ENCODE data around the gene PLEK2.
A peak's percentile ranks its signal among the peaks of the same experiment; 100 is the strongest.

The PLEK2 gene

DNA sequence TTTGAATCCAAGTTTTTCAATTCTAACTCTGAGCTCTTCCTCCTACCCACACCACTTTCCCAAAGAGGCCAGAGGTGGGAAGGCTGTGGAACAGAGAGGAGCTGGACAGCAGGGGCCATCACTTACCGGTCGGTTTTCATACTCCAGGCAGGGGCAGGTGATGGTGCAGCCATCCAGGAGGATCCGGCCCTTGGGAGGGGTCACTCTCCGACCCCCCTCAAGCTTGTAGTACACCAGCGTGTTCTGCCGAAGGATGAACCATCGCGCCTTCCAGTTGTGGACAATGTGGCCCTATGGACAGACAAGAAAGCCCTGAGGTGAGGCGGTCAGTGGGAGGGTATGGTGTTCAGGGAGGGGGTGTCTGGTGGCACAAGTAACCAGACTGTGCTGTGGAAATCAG, 14.4 kb downstream of the PLEK2 start:
- DNase-seq (ENCODE audit: low spot score) = no peak

DNA sequence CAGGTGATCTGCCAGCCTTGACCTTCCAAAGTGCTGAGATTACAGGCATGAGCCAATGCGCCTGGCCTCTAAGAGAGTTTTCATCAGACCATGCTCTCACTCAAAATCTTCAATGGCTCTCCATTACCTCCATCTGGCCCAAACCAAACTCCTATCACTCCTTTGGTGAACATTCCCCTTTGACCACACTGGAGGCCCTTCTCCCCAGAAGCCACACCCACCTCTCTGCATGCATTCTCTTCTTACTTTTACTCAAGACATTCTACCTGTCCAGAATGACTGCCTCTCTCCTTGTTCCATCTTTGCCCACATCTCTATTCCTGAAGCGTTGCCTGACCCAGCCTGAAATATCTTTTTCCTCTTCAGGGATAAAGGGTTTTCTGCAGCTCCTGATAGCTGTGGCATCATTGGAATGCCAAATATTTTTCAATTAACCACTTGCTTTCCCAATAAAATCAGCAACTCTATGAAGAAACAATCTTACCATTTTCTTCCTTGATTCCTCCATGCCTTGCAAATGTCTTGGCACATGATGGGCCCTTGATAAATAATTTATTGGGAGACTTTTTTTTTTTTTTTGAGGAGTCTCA, 15.5 kb downstream of the PLEK2 start:
- peak; percentile 14 for DNase-seq (ENCODE audit: low spot score)

DNA sequence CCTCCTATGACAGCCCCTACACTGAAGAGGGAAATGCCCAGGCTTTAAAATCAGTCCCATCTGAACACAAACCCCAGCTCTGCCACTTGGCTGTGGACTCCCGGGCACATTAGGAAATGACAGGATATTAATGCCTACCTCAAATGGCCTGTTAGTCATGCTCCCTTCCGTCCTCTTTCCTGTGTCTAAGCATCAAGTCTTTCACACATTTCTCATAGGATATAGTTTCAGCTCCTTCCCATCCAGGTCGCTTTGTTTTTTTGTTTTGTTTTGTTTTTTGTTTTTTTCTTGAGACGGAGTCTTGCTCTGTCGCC, 16.1 kb downstream of the PLEK2 start:
- no peak for DNase-seq (ENCODE audit: low spot score)

DNA sequence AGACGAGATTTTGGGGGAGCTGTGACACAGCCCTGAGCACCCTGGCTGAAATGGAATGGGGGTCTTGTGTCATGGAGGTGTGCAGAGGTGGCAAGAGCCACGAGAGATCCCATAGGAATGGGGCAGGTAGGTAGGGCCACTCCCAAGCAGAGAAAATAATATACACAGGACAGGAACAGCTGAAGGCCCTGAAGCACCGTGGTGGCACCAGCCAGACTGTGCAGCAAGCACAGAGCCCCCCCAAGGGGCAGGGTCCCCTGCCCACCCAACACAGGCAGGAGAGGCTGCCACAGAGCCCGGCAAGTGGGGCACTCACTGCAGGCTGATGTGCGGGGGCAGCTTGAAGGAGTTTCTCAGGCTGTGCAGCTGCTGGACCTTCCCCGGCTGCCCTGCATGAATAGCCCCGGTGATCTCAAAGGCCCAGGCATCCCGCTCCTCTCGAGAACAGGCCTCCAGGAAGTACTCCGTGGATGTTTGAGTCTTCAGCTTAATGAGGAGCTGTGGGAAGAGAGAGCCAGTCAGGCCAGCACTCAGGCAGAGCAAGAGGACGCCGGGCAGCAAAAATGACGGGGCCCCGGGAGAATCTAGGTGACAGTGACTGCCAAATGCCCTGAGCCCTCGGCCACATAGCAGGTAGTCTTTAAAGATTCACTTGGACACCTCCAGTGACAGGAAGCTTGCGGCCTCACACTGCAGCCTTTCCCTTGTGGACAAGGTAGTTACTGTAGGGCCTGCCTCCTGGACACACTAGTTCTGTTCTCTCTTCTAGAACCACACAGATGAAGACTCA, 16.7 kb downstream of the PLEK2 start:
- DNase-seq (ENCODE audit: low spot score) = no peak

DNA sequence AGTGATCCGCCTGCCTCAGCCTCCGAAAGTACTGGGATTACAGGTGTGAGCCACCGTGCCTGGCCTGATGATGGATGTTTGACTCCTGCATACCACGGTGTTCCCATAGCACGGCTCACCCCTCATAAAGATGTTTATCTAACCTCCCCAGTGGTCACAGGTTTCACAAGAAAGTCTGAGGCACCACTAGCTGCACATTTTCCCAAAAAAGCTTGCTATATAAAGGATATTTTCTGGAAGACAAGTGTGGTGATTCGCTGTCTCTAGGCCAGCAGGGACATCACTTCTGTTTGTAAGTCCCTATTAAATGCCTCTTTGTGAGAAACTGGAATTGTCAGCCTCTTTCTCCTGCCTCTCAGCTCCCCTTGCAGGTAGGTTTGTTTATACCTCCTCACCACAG, 18.3 kb downstream of the PLEK2 start:
- peak; percentile 30 for DNase-seq (ENCODE audit: low spot score)

DNA sequence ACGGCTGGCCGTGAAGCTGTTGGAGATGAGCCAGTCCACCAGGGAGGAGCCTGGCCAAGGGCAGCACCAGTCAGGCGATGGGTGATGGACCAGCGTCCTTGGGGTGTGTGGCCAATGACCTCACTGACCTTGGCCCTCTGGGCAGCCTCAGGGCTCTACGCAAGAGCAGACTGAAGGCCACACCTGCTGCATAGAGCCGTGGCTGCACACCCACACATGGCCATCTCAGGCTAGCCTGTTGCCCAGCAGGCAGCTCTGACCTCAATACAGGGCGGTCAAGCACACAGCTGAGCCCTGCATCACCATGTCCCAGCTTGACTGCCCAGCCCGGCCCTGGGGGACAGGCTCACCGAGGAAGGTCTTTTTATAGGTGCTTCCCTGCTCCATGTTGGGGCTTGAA, 19.2 kb downstream of the PLEK2 start:
- DNase-seq (ENCODE audit: low spot score) = no peak

DNA sequence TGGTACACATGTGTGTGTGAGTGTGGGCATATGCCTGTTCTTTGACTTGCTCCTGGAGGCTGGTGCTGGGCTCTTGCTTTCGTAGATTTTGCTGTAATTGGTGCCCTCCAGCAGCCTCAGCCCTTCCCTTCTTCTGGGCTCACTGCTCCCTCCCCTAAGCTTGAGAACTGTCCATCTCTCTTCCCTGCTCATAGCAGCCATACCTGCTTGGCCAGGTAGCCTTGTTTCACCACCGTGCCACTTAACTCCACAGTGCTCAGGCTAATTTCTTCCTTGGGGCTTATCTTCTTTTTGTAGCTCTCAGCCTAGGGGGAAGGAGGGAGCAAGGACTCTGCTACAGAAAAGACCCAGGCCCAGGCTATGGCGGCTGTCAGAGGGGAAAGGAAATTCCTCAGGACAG, 19.8 kb downstream of the PLEK2 start:
- no peak for DNase-seq (ENCODE audit: low spot score)

DNA sequence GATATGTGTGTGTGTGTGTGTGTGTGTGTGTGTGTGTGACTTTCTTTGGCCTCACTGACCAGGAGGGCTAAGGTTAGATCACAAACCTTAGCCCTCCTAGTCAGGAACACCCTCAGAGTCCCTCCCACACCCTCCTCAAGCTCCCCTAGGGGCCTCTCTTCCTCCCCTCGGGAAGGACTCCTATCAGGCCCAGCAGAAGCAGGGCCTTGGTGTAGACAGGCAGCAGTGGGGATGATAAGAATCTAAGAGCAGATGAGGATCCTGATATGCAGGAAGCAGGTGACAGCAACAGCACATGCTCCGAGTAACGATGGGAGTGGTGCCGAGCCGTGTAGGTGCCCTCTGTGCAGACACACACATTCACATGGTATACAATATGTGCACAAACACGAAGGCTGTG, 20.7 kb downstream of the PLEK2 start:
- no peak for DNase-seq (ENCODE audit: low spot score)

DNA sequence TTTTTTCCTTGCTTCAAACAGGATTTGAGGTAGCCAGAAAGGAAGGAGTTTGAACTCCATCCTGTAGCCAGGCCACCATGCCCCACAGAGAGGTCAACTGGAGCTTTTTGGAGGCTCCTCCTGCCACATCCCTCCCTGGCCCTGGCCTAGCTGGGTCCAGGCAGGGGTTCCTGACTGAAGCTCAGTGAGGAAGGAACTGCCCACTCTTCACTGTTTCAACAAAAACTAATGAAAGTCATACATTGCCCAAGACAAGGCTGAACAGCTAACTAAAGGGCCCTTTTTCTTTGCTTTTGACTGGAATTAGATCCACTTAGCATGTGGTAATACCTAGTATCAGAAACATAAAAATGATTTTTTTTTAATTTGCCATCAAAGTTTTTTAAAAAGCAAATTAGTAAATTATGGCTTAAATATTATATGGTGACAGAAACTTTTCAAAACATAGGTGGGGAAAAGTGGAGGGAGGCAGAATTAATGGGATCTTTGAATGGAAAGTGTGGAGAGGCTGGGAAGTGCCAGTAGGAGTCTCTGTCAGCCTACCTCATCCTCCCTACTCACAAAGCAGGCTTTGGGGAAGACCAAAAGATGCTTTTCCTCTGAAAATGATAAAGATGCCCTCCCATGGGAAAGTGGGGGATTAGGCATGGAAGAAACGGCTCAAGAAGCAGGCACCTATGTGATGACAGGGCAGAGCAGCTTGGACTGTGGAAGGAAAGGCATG, 22.0 kb downstream of the PLEK2 start:
- DNase-seq (ENCODE audit: low spot score) = no peak

DNA sequence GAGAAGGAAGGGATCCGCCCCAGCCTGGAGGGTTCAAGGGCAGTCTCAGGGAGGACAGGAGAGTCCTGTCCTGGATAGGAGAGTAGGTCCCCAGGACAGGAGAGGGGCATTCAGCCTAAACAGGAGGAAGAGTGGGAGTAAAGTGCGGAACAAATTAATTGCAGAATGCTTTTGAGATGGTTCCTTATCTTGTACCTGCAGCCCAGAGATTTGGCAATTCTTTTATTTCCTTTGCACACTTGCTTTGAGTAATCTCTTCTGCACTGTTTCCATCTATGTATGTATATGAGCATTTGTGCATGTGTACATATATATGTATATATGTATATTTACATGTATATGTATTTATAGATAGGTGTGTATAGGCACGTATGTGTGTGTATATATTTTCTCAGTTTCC, 22.7 kb downstream of the PLEK2 start:
- no peak for DNase-seq (ENCODE audit: low spot score)

DNA sequence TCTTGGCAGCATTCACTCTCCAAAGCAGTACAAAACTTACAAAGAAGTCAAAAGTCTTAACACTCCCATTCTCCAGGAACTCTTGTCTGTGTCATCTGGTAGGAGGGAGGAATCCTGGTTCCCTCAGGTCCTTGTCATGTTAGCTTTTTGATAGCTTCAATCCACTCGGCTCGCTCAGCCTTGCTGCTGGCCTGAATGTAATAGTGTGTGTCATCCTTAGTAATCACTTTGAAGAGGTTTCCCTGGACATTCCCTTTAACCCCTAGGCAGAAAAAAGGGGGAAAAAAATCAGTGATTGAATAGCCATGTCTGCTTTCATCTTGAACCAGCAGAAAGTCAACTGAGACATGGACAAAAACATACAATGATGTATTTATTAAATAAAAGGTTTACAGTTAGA, 24.8 kb downstream of the PLEK2 start:
- DNase-seq (ENCODE audit: low spot score) = no peak

DNA sequence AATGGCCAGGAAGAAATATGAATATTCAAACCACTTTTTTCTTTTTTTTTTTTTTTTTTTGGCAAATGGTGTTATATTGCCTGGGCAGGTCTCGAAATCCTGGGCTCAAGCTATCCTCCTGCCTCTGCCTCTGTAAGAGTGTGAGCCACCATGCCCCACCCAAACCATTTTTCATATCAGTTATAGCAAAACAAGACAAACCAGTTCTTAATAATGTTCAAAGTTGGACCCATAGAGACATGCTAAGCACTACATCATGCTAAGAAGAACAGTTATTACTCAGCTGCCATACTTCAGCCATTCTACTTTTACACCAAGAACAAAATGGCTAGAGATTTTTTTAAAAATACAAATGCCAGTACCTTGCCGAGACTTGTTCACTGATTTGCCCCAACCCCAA, 26.3 kb downstream of the PLEK2 start:
- DNase-seq (ENCODE audit: low spot score) = no peak

DNA sequence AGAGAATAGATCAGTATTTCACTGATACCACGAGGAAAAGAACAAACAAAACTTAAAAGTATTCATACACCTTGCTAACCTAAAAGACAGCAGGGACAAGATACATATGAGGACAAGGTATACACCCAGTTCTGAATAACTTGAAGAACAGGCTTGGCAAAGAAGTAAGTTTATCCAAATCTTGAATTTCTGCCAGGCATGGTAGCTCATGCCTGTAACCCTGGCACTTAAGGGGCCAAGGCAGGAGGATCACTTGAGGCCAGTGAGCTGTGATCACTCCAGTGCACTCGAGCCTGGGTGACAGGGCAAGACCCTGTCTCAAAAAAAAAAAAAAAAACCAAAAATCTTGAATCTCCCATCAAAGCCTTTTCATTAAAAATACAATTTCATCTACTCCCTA, 26.8 kb downstream of the PLEK2 start:
- DNase-seq (ENCODE audit: low spot score) = no peak

DNA sequence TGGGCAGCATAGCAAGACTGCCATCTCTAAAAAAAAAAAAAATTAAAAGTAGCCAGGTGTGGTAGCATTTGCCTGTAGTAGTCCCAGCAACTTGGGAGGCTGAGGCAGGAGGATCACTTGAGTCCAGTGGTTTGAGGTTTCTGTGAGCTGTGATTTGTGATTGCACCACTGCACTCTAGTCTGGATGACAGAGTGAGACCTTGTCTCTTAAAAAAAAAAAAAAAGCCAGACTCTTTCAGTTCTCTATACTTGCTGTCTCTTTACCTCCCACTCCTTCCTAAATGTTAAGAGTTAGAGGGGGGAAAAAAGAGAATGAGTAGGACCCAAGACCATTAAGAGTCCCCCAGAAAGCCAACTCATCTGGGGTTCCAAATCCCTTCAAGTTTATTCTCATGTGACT, 34.0 kb downstream of the PLEK2 start:
- DNase-seq (ENCODE audit: low spot score) = no peak

DNA sequence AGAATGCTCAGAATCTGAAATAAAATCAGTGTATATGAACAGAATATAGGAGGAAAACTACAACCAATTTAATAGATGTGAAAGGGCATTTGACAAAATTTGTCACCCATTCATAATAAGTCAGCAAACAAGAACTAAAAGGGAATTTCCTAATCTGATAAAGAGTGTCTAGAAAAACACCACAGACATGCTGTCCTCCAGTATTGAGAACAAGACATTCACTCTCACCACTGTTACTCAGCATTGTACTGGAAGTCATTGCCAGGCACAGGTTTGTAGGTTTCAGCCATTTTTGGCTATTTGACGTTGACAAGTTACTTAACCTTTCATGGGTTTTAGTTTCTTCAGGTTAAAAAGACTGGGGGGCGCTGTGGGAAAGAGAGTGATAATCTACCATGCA, 38.6 kb downstream of the PLEK2 start:
- no peak for DNase-seq (ENCODE audit: low spot score)

DNA sequence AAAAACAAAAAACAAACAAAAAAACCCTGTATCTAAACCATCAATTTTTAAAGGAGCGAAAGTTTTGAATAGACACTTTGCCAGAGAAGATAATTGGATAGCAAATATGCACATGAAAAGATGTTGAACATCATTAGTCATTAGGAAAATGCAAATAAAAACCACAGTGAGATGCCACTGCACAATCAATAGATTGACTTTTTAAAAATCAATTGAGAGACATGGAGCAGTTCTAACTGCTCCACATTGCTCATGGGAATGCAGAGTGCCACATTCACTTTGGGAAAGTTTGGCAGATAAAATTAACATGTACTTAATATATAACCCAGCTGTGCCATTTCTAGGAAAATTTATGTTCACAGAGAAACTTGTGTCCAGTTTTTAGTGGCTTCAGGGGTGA, 39.1 kb downstream of the PLEK2 start:
- DNase-seq (ENCODE audit: low spot score) = no peak

DNA sequence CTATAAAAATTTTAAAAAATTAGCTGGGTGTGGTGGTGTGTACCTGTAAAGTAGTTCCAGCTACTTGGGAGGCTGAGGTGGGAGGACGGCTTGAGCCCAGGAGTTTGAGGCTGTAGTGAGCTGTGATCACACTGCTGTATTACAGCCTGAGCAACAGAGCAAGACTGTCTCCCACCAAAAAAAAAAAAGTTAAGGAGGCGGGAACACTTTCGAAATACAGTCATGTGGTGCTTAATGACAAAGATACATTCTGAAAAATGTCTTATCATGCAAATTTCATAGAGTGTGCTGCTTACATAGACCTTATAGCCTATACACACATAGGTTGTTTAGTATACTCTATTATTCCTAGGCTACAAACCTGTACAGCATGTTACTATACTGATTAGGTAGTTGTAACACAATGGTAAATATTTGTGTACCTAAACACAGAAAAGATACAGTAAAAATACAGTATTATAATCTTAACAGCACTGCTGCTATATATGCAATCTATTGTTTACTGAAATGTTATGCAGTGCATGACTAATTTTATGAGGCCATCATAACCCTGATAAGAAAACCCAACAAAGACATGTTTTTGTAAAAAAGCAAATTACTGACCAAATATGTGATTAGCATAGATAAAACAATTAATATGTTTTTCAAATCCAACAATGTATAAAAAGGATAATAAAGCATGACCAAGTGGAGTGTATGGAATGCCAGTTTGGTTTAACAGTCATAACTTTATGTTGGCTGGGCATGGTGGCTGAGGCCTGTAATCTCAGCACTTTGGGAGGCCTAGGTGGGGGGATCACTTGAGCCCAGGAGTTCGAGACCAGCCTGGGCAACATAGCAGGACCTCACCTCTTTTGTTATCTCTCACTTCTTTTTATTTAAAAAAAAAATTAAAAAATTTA, 40.5 kb downstream of the PLEK2 start:
- DNase-seq (ENCODE audit: low spot score) = no peak

DNA sequence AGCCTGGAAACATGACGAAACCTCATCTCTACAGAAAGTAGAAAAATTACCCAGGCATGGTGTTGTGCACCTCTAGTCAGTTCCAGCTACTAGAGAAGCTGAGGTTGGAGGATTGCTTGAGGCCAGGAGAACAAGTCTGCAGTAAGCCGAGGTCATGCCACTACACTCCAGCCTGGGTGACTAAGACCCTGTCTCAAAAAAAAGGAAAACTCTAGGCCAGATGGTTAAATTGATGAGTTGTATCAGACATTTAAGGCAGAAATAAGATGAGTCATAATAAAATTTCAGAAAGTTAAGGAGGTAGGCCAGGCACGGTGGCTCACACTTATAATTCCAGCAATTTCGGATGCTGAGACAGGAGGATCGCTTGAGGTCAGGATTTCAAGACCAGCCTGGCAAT, 41.1 kb downstream of the PLEK2 start:
- DNase-seq (ENCODE audit: low spot score) = no peak

DNA sequence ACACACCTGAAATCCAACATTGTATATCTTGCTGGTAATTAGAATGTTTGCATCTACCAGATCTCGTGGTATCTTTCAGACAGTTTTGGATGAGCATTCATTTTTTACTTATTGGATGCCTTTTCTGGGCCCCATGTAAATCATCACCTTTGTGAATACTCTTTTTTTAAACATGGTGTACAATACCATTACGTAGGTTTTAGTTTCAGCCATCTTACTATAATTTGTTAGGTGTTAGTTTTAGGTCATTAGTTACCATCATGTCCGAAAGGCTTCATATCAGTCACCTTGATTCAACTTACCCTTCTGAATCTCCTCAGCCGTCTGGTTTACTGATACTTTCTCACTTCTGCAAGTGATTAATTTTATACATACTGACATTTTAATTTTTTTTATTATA, 46.5 kb downstream of the PLEK2 start:
- no peak for DNase-seq (ENCODE audit: low spot score)

DNA sequence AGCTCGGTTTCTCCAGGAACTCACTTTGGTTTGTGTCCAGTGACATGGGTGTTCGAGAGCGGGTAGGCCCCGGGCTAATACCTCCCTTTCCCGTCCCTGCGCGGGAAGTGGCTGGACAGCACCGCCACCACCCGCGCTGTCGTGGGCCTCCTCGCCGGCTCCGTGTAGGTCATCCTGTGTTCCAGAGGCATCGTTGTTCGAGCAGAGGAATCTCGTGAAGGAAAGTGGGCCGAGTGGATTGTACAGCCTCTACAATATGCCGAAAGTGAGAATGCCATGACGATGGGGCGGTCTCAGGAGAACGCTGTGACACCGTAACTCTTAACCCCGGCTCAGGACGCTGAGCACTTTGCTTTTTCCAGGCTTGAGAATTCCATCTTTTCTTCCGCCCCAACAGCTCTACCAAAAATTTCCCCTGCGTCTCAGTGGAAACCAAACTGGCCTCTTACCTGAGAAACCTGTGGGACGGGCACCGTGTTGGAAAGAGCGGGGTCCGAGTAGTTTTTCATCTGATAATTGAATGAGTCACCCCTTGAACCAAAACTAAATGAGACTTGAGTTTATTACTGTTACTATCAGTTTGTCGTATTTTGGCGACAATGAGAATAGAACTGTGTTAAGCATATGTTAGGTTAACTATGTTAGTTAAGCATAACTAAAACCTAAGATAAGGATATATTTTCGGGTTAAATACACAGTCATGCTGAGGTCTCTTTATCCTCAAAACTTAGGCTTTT, 51.3 kb downstream of the PLEK2 start:
- DNase-seq (ENCODE audit: low spot score) = no peak

DNA sequence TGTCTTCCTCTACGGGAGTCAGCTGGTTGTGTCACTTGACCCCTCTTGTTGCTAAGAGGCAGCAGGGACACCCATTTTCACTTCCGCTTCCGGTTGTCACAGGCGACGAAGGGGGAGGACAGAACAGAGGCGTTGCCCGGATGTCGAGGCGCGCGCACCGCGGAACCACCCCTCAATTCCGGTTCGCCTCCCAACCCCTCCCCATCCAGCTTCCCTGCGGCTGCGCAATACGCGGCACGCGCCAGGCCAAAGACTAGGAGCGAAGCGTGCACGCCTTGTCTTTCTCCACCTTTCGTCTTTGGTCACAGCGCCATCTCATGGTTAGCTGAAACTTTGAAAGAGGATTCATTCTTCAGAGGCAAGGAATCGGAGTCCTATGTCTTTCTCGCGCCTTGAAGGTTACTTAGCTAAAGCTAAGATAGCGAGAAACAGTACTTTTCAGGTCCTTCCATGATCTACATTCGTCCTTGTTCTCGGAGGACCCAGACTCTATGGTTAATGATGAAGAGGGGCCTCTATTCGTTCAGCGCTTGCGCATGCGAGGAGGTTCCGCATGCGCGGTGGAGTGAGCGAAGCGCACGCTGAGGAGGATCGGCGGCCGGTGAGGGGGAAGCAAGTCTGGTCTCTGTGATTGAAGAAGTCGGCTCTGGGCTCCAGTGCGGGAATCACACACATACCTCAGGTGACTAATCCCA, 52.0 kb downstream of the PLEK2 start, which contains the start of the genes ATP6V1D and EIF2S1:
TSS of gene ATP6V1D (minus strand) at position 30 of the 695 bp plus-strand sequence. CDS start 106 bp downstream, outside the sequence.
TSS of gene EIF2S1 (plus strand) at position 554 of the 695 bp plus-strand sequence. CDS start 4,440 bp downstream, outside the sequence.
- DNase-seq (ENCODE audit: low spot score) = peak; percentile 100
